ENCODE measurements around the gene MITF. TPM values are rescaled to one million over a fixed set of nuclear protein-coding genes. Genes with fewer than 3 reads are reported as not detected.
A peak's percentile ranks its signal among the peaks of the same experiment; 100 is the strongest.

MITF gene
- polyA plus RNA-seq, 1 donor = 2.8 TPM

GRCh38 chr3:69983546-69984265 is 244.4 kb downstream of the MITF start:
- no peak overlapping the region for H3K4me3 ChIP-seq (ENCODE audit: low read length)
- no peaks in the 10 kb centered on the region for H3K36me3 ChIP-seq (ENCODE audit: control insufficient read depth, insufficient read depth, low read length)
- H3K27me3 ChIP-seq (ENCODE audit: control insufficient read depth, insufficient read depth, low read length) = no peaks in the 10 kb centered on the region
- no peak for DNase-seq
- WGBS (ENCODE audit: insufficient coverage, low lambda C conversion rate) = 100% methylated on average over 2 of the region's 5 CpGs
- no peaks in the 10 kb centered on the region for H3K9me3 ChIP-seq (ENCODE audit: control insufficient read depth, low read depth, low read length)
- no peaks in the 10 kb centered on the region for H3K4me1 ChIP-seq (ENCODE audit: control insufficient read depth, insufficient read depth, low read length)
- no peak overlapping the region for H3K27ac ChIP-seq (ENCODE audit: low read length)

- Histone ChIP-seq H3K27me3 (ENCODE audit: control insufficient read depth, insufficient read depth, low read length) (no peaks in the 10 kb centered on the region), H3K36me3 (ENCODE audit: control insufficient read depth, insufficient read depth, low read length) (no peaks in the 10 kb centered on the region), H3K4me1 (ENCODE audit: control insufficient read depth, insufficient read depth, low read length) (no peaks in the 10 kb centered on the region), H3K27ac (ENCODE audit: low read length) (no peak overlapping the region), H3K4me3 (ENCODE audit: low read length) (no peak overlapping the region), H3K9me3 (ENCODE audit: control insufficient read depth, low read depth, low read length) (no peaks in the 10 kb centered on the region)
- DNase-seq = no peak
- 100% methylated on average over 1 of the region's 4 CpGs for WGBS (ENCODE audit: insufficient coverage, low lambda C conversion rate)
Measured at GRCh38 chr3:69985266-69985665, 246.0 kb downstream of the MITF start.

- no peaks in the 10 kb centered on the region for H3K9me3 ChIP-seq (ENCODE audit: control insufficient read depth, low read depth, low read length)
- H3K36me3 ChIP-seq (ENCODE audit: control insufficient read depth, insufficient read depth, low read length) = no peaks in the 10 kb centered on the region
- no peak for DNase-seq
- no peaks in the 10 kb centered on the region for H3K4me1 ChIP-seq (ENCODE audit: control insufficient read depth, insufficient read depth, low read length)
- H3K27me3 ChIP-seq (ENCODE audit: control insufficient read depth, insufficient read depth, low read length) = no peaks in the 10 kb centered on the region
- no peak overlapping the region for H3K4me3 ChIP-seq (ENCODE audit: low read length)
- no CpG with 5 or more reads among the region's 6 CpGs for WGBS (ENCODE audit: insufficient coverage, low lambda C conversion rate)
- no peak overlapping the region for H3K27ac ChIP-seq (ENCODE audit: low read length)
Measured at GRCh38 chr3:69986419-69986818, 247.2 kb downstream of the MITF start.

- no peak for DNase-seq
- Histone ChIP-seq H3K4me3 (ENCODE audit: low read length) (no peak overlapping the region), H3K27ac (ENCODE audit: low read length) (no peak overlapping the region), H3K9me3 (ENCODE audit: control insufficient read depth, low read depth, low read length) (no peaks in the 10 kb centered on the region), H3K27me3 (ENCODE audit: control insufficient read depth, insufficient read depth, low read length) (no peaks in the 10 kb centered on the region), H3K4me1 (ENCODE audit: control insufficient read depth, insufficient read depth, low read length) (no peaks in the 10 kb centered on the region), H3K36me3 (ENCODE audit: control insufficient read depth, insufficient read depth, low read length) (no peaks in the 10 kb centered on the region)
- 86% methylated on average over 1 of the region's 6 CpGs for WGBS (ENCODE audit: insufficient coverage, low lambda C conversion rate)
Measured at GRCh38 chr3:69987833-69988232, 248.6 kb downstream of the MITF start.

- 100% methylated on average over 1 of the region's 4 CpGs for WGBS (ENCODE audit: insufficient coverage, low lambda C conversion rate)
- no peaks in the 10 kb centered on the region for H3K27me3 ChIP-seq (ENCODE audit: control insufficient read depth, insufficient read depth, low read length)
Measured at GRCh38 chr3:69993757-69994156, 254.5 kb downstream of the MITF start.

GRCh38 chr3:69994919-69995318 is 255.7 kb downstream of the MITF start:
- WGBS (ENCODE audit: insufficient coverage, low lambda C conversion rate) = no CpG with 5 or more reads among the region's 3 CpGs
- H3K27me3 ChIP-seq (ENCODE audit: control insufficient read depth, insufficient read depth, low read length) = no peaks in the 10 kb centered on the region
- no peak overlapping the region for H3K27ac ChIP-seq (ENCODE audit: low read length)
- no peak for DNase-seq
- H3K9me3 ChIP-seq (ENCODE audit: control insufficient read depth, low read depth, low read length) = no peaks in the 10 kb centered on the region
- H3K36me3 ChIP-seq (ENCODE audit: control insufficient read depth, insufficient read depth, low read length) = no peaks in the 10 kb centered on the region
- no peak overlapping the region for H3K4me3 ChIP-seq (ENCODE audit: low read length)
- no peaks in the 10 kb centered on the region for H3K4me1 ChIP-seq (ENCODE audit: control insufficient read depth, insufficient read depth, low read length)

More at GRCh38 chr3:69993757-69994156, 254.5 kb downstream of the MITF start:
- H3K9me3 ChIP-seq (ENCODE audit: control insufficient read depth, low read depth, low read length) = no peaks in the 10 kb centered on the region
- H3K4me3 ChIP-seq (ENCODE audit: low read length) = no peak overlapping the region
- no peaks in the 10 kb centered on the region for H3K36me3 ChIP-seq (ENCODE audit: control insufficient read depth, insufficient read depth, low read length)
- no peaks in the 10 kb centered on the region for H3K4me1 ChIP-seq (ENCODE audit: control insufficient read depth, insufficient read depth, low read length)
- H3K27ac ChIP-seq (ENCODE audit: low read length) = no peak overlapping the region
- no peak for DNase-seq

GRCh38 chr3:69997631-69998307 is 258.5 kb downstream of the MITF start:
- no peak overlapping the region for H3K27ac ChIP-seq (ENCODE audit: low read length)
- no peak overlapping the region for H3K4me3 ChIP-seq (ENCODE audit: low read length)
- WGBS (ENCODE audit: insufficient coverage, low lambda C conversion rate) = no CpG with 5 or more reads among the region's 3 CpGs
- no peaks in the 10 kb centered on the region for H3K36me3 ChIP-seq (ENCODE audit: control insufficient read depth, insufficient read depth, low read length)
- H3K27me3 ChIP-seq (ENCODE audit: control insufficient read depth, insufficient read depth, low read length) = no peaks in the 10 kb centered on the region
- DNase-seq = peak in 1 of 2 donors; percentile 27
- no peaks in the 10 kb centered on the region for H3K9me3 ChIP-seq (ENCODE audit: control insufficient read depth, low read depth, low read length)
- H3K4me1 ChIP-seq (ENCODE audit: control insufficient read depth, insufficient read depth, low read length) = no peaks in the 10 kb centered on the region

- peak overlapping the region; percentile 11 for H3K27ac ChIP-seq (ENCODE audit: low read length)
Measured at GRCh38 chr3:69998759-69999139, 259.5 kb downstream of the MITF start.

GRCh38 chr3:69999140-70000027 is 260.1 kb downstream of the MITF start, which contains the start of gene SAMMSON:
SAMMSON (plus strand) TSS chr3:69999733.
- Histone ChIP-seq H3K4me3 (ENCODE audit: low read length) (no peak within 1 kb of the TSS), H3K27me3 (ENCODE audit: control insufficient read depth, insufficient read depth, low read length) (no peaks in the 10 kb centered on the region), H3K27ac (ENCODE audit: low read length) (peak within 1 kb of the TSS; percentile 11), H3K36me3 (ENCODE audit: control insufficient read depth, insufficient read depth, low read length) (no peaks in the 10 kb centered on the region), H3K4me1 (ENCODE audit: control insufficient read depth, insufficient read depth, low read length) (no peaks in the 10 kb centered on the region), H3K9me3 (ENCODE audit: control insufficient read depth, low read depth, low read length) (no peaks in the 10 kb centered on the region)
- 100% methylated on average over 2 of the region's 29 CpGs for WGBS (ENCODE audit: insufficient coverage, low lambda C conversion rate)
- DNase-seq = peak in 1 of 2 donors; percentile 22

More at GRCh38 chr3:69998759-69999139, 259.5 kb downstream of the MITF start:
- Histone ChIP-seq H3K9me3 (ENCODE audit: control insufficient read depth, low read depth, low read length) (no peaks in the 10 kb centered on the region), H3K4me3 (ENCODE audit: low read length) (no peak overlapping the region), H3K27me3 (ENCODE audit: control insufficient read depth, insufficient read depth, low read length) (no peaks in the 10 kb centered on the region), H3K4me1 (ENCODE audit: control insufficient read depth, insufficient read depth, low read length) (no peaks in the 10 kb centered on the region), H3K36me3 (ENCODE audit: control insufficient read depth, insufficient read depth, low read length) (no peaks in the 10 kb centered on the region)
- no peak for DNase-seq
- no CpG with 5 or more reads among the region's 3 CpGs for WGBS (ENCODE audit: insufficient coverage, low lambda C conversion rate)

- H3K27me3 ChIP-seq (ENCODE audit: control insufficient read depth, insufficient read depth, low read length) = no peaks in the 10 kb centered on the region
- H3K4me1 ChIP-seq (ENCODE audit: control insufficient read depth, insufficient read depth, low read length) = no peaks in the 10 kb centered on the region
- H3K36me3 ChIP-seq (ENCODE audit: control insufficient read depth, insufficient read depth, low read length) = no peaks in the 10 kb centered on the region
- 78% methylated on average over 3 of the region's 15 CpGs for WGBS (ENCODE audit: insufficient coverage, low lambda C conversion rate)
- no peak overlapping the region for H3K27ac ChIP-seq (ENCODE audit: low read length)
- DNase-seq = no peak
- H3K4me3 ChIP-seq (ENCODE audit: low read length) = no peak overlapping the region
- H3K9me3 ChIP-seq (ENCODE audit: control insufficient read depth, low read depth, low read length) = no peaks in the 10 kb centered on the region
Measured at GRCh38 chr3:70000028-70000410, 260.8 kb downstream of the MITF start.
